Measurements from ENCODE around the gene PPP6R3. TPM values are rescaled to one million over a fixed set of nuclear protein-coding genes. Genes with fewer than 3 reads are reported as not detected.

Gene PPP6R3
- total and polyA plus RNA-seq, 2 of the 13 experiments (the other 11 are each of a cell fraction or from before 2014, with no cell fraction given): 41.2 to 83.4 TPM

DNA sequence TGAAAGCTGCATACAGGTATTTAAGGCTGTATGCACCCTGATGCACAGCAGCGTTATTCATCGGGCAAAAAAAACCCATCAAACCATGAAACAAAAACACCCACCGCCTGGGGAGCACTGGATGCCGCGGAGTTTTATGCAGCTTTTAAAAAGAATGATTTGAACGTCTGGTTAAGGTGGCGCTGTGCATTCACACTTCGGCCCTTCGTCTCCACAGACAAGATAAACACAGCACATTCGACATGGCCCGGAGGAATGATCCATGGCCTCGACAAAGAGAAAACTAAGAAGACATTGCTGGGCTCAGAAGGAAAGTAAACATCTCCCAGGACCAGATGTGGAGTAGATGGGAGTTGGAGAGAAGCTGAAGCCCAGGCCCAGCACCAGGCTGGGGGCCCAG lies 183.0 kb downstream of the PPP6R3 start:
- Histone ChIP-seq H3K4me1 (ENCODE audit: insufficient read depth, low read length) (no peaks in the 10 kb centered on the region), H3K27ac (ENCODE audit: extremely low read length, insufficient read depth, low read length) (no peak overlapping the region), H3K4me3 (replicated peaks in 1 of 3; ENCODE audit: insufficient read depth in 1 of 3, low read depth in 2 of 3, low read length in 3 of 3) (no peak overlapping the region), H4K20me1 (ENCODE audit: insufficient read depth, low read length) (no peaks in the 10 kb centered on the region), H3K36me3 (replicated peaks in 1 of 2; ENCODE audit: control insufficient read depth in 1 of 2, insufficient read depth in 2 of 2, low read length in 2 of 2) (no peaks in the 10 kb centered on the region), H3K27me3 (ENCODE audit: control insufficient read depth in 1 of 2, insufficient read depth in 2 of 2, low read length in 2 of 2) (peaks cover 0 to 29% of the 10 kb centered on the region in 2 experiments; a peak in 4 of 5 replicates), H3K9me3 (ENCODE audit: low read length) (no peaks in the 10 kb centered on the region), H3K9ac (ENCODE audit: insufficient read depth, low read depth, low read length) (no peak overlapping the region), H2AFZ (ENCODE audit: low read length) (no peak overlapping the region), H3K4me2 (ENCODE audit: low read depth, low read length) (no peak overlapping the region), H3K79me2 (ENCODE audit: insufficient read depth, low read length) (no peaks in the 10 kb centered on the region)
- ChIA-PET POLR2A (no interaction called here), CTCF (ENCODE audit: low intra/inter-chr PET ratio, low total read pairs) (no interaction called here)
- in situ Hi-C loops (cut with HindIII; ENCODE audit: extremely low pct_ligation_motif_present, low pct_unique_long_range_greater_than_20kb) (loop anchor here (25.0 kb wide), 1 partner anchor 244 kb away; no protein-coding TSS in a partner anchor), intact Hi-C loops (cut with micrococcal nuclease; ENCODE audit: unreplicated experiment) (no loop called here)
- FAIRE-seq (no peak), ATAC-seq (peak; percentile 41), DNase-seq (ENCODE audit: low spot score) (no peak)
- no TSS peak for BruUV-seq (replicated peaks)
- TF ChIP-seq, protein P1, sequence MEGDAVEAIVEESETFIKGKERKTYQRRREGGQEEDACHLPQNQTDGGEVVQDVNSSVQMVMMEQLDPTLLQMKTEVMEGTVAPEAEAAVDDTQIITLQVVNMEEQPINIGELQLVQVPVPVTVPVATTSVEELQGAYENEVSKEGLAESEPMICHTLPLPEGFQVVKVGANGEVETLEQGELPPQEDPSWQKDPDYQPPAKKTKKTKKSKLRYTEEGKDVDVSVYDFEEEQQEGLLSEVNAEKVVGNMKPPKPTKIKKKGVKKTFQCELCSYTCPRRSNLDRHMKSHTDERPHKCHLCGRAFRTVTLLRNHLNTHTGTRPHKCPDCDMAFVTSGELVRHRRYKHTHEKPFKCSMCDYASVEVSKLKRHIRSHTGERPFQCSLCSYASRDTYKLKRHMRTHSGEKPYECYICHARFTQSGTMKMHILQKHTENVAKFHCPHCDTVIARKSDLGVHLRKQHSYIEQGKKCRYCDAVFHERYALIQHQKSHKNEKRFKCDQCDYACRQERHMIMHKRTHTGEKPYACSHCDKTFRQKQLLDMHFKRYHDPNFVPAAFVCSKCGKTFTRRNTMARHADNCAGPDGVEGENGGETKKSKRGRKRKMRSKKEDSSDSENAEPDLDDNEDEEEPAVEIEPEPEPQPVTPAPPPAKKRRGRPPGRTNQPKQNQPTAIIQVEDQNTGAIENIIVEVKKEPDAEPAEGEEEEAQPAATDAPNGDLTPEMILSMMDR (CRISPR knock-in tag; IDR thresholded peaks at IDR 0.05): peak; percentile 43
- TF ChIP-seq ATM (IDR thresholded peaks at IDR 0.05; ENCODE audit: borderline replicate concordance) (no peak), ZFAT (CRISPR knock-in tag; conservative IDR thresholded peaks at IDR 0.05) (peak; percentile 91), ZNF263 (CRISPR knock-in tag; IDR thresholded peaks at IDR 0.05) (0 out of 2 replicates have a peak, but pooled peaks have one; percentile 40), STAG1 (CRISPR knock-in tag; IDR thresholded peaks at IDR 0.05) (peak; percentile 69), SMC3 (IDR thresholded peaks at IDR 0.05; ENCODE audit: low read length) (0 out of 2 replicates have a peak, but pooled peaks have one; percentile 12)
- TF ChIP-seq, protein P2, sequence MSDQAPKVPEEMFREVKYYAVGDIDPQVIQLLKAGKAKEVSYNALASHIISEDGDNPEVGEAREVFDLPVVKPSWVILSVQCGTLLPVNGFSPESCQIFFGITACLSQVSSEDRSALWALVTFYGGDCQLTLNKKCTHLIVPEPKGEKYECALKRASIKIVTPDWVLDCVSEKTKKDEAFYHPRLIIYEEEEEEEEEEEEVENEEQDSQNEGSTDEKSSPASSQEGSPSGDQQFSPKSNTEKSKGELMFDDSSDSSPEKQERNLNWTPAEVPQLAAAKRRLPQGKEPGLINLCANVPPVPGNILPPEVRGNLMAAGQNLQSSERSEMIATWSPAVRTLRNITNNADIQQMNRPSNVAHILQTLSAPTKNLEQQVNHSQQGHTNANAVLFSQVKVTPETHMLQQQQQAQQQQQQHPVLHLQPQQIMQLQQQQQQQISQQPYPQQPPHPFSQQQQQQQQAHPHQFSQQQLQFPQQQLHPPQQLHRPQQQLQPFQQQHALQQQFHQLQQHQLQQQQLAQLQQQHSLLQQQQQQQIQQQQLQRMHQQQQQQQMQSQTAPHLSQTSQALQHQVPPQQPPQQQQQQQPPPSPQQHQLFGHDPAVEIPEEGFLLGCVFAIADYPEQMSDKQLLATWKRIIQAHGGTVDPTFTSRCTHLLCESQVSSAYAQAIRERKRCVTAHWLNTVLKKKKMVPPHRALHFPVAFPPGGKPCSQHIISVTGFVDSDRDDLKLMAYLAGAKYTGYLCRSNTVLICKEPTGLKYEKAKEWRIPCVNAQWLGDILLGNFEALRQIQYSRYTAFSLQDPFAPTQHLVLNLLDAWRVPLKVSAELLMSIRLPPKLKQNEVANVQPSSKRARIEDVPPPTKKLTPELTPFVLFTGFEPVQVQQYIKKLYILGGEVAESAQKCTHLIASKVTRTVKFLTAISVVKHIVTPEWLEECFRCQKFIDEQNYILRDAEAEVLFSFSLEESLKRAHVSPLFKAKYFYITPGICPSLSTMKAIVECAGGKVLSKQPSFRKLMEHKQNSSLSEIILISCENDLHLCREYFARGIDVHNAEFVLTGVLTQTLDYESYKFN (CRISPR knock-in tag; conservative IDR thresholded peaks at IDR 0.05): no peak
- 16% methylated on average over 12 of the region's 12 CpGs for WGBS (ENCODE audit: low lambda C conversion rate)
